HCT116 (cell line): ENCODE results near the gene FMO4. TPM values are rescaled to one million over a fixed set of nuclear protein-coding genes. Genes with fewer than 3 reads are reported as not detected.
"Not testable (repeated sequence)": the region's sequence is repeated elsewhere in the genome, so short reads cannot be mapped to it uniquely, and the experiment has no call there.

Experiments
- ATAC-seq: fragments of 200-7000 bp; cut with Tn5 transposase; 2 replicates; pipeline ENCODE4 v1.9.1; 2020; ENCODE audit warnings: mild to moderate bottlenecking, moderate library complexity
- BruUV-seq: library from RNA; stranded (reverse); fragments of 400-500 nt; replicated peaks from 2 replicates; lab custom pipeline; 2021; lab: Mats Ljungman, UMichigan
- CTCF ChIA-PET: fragments of 300-600 bp; sonication (Branson Sonifier 250); formaldehyde crosslinking; loops from one replicate; lab custom pipeline; 2021; ENCODE audit warnings: antibody characterized with exemption; lab: Charles Lee
- POLR2A ChIA-PET: fragments of 300-600, 350-600 bp; sonication (Branson Sonifier 250); formaldehyde crosslinking; loops from one replicate; lab custom pipeline; 2021; ENCODE audit warnings: antibody characterized with exemption; lab: Charles Lee
- RAD21 ChIA-PET, 2 experiments: fragments of 300-600 bp; sonication (Branson Sonifier 250); formaldehyde crosslinking; loops; one replicate each; lab custom pipeline; 2023; ENCODE audit warnings: low total read pairs in 2 of 2; ENCODE audit not compliant: uncharacterized antibody in 2 of 2, unreplicated experiment in 2 of 2, low non-redundant PET in 1 of 2; lab: Charles Lee
- DNase-seq: peaks from one replicate; pipeline ENCODE4 v3.0.0-alpha.2; 2010; ENCODE audit warnings: low read depth, low spot score
- H2AFZ ChIP-seq: fragments of 200-600 bp; shearing (Covaris generic), sonication (generic); 2 replicates; pipeline ENCODE4 v1.6.1; 2017; ENCODE audit warnings: low read depth, mixed run types, mixed read lengths, antibody characterized with exemption, low read length; ENCODE audit not compliant: poor library complexity, severe bottlenecking
- H3K27ac ChIP-seq: 2 replicates; pipeline ENCODE4 v1.5.1; 2012; ENCODE audit warnings: low read depth, low read length
- H3K27me3 ChIP-seq: fragments of 200-600 bp; sonication (generic); 2 replicates; pipeline ENCODE4 v1.6.1; 2016; ENCODE audit warnings: mixed run types, low read length, mixed read lengths; ENCODE audit not compliant: insufficient read depth
- H3K36me3 ChIP-seq, 2 experiments: fragments of 200-500 bp in 1 of 2; fragments of 200-600 bp in 1 of 2; sonication (Bioruptor generic) in 1 of 2; sonication (generic) in 1 of 2; 2 replicates each; pipeline versions ENCODE4 v1.5.1 to v1.6.1; 2014 to 2016; ENCODE audit warnings: low read length in 2 of 2, inconsistent platforms in 1 of 2, mixed read lengths in 1 of 2, mixed run types in 1 of 2; ENCODE audit not compliant: insufficient read depth in 2 of 2, control insufficient read depth in 1 of 2
- H3K4me1 ChIP-seq, 2 experiments: fragments of 200-600 bp in 1 of 2; sonication (generic) in 1 of 2; 2 replicates each; pipeline versions ENCODE4 v1.5.1 to v1.6.1; 2012 to 2017; ENCODE audit warnings: low read length in 2 of 2, inconsistent platforms in 1 of 2, mild to moderate bottlenecking in 1 of 2, mixed read lengths in 1 of 2, mixed run types in 1 of 2, moderate library complexity in 1 of 2; ENCODE audit not compliant: insufficient read depth in 2 of 2, control insufficient read depth in 1 of 2
- H3K4me2 ChIP-seq: fragments of 200-600 bp; sonication (generic); 2 replicates; pipeline ENCODE4 v1.6.1; 2017; ENCODE audit warnings: mixed run types, low read length, mixed read lengths
- H3K4me3 ChIP-seq, 2 experiments: fragments of 200-600 bp in 1 of 2; sonication (generic) in 1 of 2; replicated peaks in 1 of 2; 2 replicates each; pipeline ENCODE4 v1.5.1; 2011 to 2016; ENCODE audit warnings: low read length in 2 of 2, control low read depth in 1 of 2, low read depth in 1 of 2, mild to moderate bottlenecking in 1 of 2, mixed read lengths in 1 of 2, mixed run types in 1 of 2
- H3K79me2 ChIP-seq: fragments of 200-600 bp; sonication (generic); 2 replicates; pipeline ENCODE4 v1.6.1; 2017; ENCODE audit warnings: mild to moderate bottlenecking, mixed run types, low read length, moderate library complexity, mixed read lengths; ENCODE audit not compliant: insufficient read depth
- H3K9ac ChIP-seq: fragments of 200-600 bp; sonication (generic); 2 replicates; pipeline ENCODE4 v1.6.1; 2016; ENCODE audit warnings: low read length, mixed read lengths
- H3K9me2 ChIP-seq: fragments of 200-600 bp; sonication (generic), shearing (Covaris generic); 2 replicates; pipeline ENCODE4 v1.6.1; 2017; ENCODE audit warnings: mixed run types, mild to moderate bottlenecking, moderate library complexity; ENCODE audit not compliant: insufficient read depth
- H3K9me3 ChIP-seq, 2 experiments: fragments of 200-500 bp in 1 of 2; fragments of 200-600 bp in 1 of 2; sonication (Bioruptor generic) in 1 of 2; sonication (generic) in 1 of 2; 2 replicates each; pipeline ENCODE4 v1.6.1; 2014 to 2017; ENCODE audit warnings: low read length in 2 of 2, mixed read lengths in 2 of 2, inconsistent platforms in 1 of 2, low read depth in 1 of 2, mild to moderate bottlenecking in 1 of 2, mixed run types in 1 of 2, moderate library complexity in 1 of 2; ENCODE audit not compliant: control insufficient read depth in 1 of 2, insufficient read depth in 1 of 2
- H4K20me1 ChIP-seq: fragments of 200-600 bp; sonication (generic), shearing (Covaris generic); 2 replicates; pipeline ENCODE4 v1.6.1; 2017; ENCODE audit warnings: mixed run types, mild to moderate bottlenecking, moderate library complexity; ENCODE audit not compliant: insufficient read depth
- CEBPB ChIP-seq: IDR thresholded peaks from 2 replicates; pipeline ENCODE4 v1.6.1; 2012; ENCODE audit warnings: low read depth
- EZH2 ChIP-seq: fragments of 200-600 bp; sonication (generic); IDR thresholded peaks from 2 replicates; pipeline ENCODE4 v1.6.1; 2017; ENCODE audit warnings: antibody characterized with exemption, mixed run types
- EZH2phosphoT487 ChIP-seq: fragments of 200-600 bp; IDR thresholded peaks from 2 replicates; pipeline ENCODE4 v1.6.1; 2018; ENCODE audit warnings: antibody characterized with exemption, borderline replicate concordance
- POLR2A ChIP-seq: IDR thresholded peaks from 2 replicates; pipeline ENCODE4 v1.7.0; 2011; ENCODE audit warnings: borderline replicate concordance; ENCODE audit not compliant: insufficient read depth, insufficient read length; ENCODE audit errors: extremely low read depth
- RAD21 ChIP-seq: IDR thresholded peaks from 2 replicates; pipeline ENCODE4 v1.6.1; 2012; ENCODE audit warnings: low read depth, mild to moderate bottlenecking
- SP1 ChIP-seq: IDR thresholded peaks from 2 replicates; pipeline ENCODE4 v1.6.1; 2012; ENCODE audit warnings: low read depth
- ZFX ChIP-seq: fragments of 450-650 bp; IDR thresholded peaks from 2 replicates; pipeline ENCODE4 v1.6.1; 2017
- intact Hi-C: fragments of 100-400 bp; cut with micrococcal nuclease; formaldehyde crosslinking; loops from 2 replicates; pipeline ENCODE4 v1.10.0; 2022
- total RNA-seq: library from RNA; stranded (reverse); gene quantifications from one replicate; pipeline ENCODE4 v1.2.1, GENCODE V29; 2021; ENCODE audit not compliant: unreplicated experiment
- TF ChIP-seq, protein P1 (sequence below), 3 experiments: fragments of 200-600 bp in 1 of 3; sonication (generic) in 1 of 3; IDR thresholded peaks in 2 of 3; conservative IDR thresholded peaks in 1 of 3; 2 replicates each; pipeline ENCODE4 v1.5.1; 2012 to 2017; ENCODE audit warnings: low read depth in 2 of 3, low read length in 2 of 3, antibody characterized with exemption in 1 of 3, borderline replicate concordance in 1 of 3, control low read depth in 1 of 3, mild to moderate bottlenecking in 1 of 3, mixed read lengths in 1 of 3, mixed run types in 1 of 3, moderate library complexity in 1 of 3; ENCODE audit not compliant: insufficient read depth in 1 of 3

FMO4 gene
- total RNA-seq, 1 experiment from 2014 or later, result 1.4 TPM

- CTCF ChIA-PET, result interaction anchor here (0.8 to 1.3 kb wide), 4 partner anchors 21 to 393 kb away, joined by 3 to 4 read pairs (median 3); no protein-coding TSS in a partner anchor
- H3K9ac ChIP-seq, DNase-seq, H2AFZ ChIP-seq, H3K9me3 ChIP-seq, H3K9me2 ChIP-seq, ATAC-seq, intact Hi-C loops, H3K4me3 ChIP-seq, H3K36me3 ChIP-seq, BruUV-seq, H3K4me1 ChIP-seq, H3K79me2 ChIP-seq, H3K4me2 ChIP-seq, RAD21 ChIA-PET, H3K27me3 ChIP-seq, H3K27ac ChIP-seq, H4K20me1 ChIP-seq, POLR2A ChIA-PET: not testable (repeated sequence)
- TF ChIP-seq RAD21, result peak; percentile 20; the same call in 1 of the 2 replicates
- TF ChIP-seq, protein P1, sequence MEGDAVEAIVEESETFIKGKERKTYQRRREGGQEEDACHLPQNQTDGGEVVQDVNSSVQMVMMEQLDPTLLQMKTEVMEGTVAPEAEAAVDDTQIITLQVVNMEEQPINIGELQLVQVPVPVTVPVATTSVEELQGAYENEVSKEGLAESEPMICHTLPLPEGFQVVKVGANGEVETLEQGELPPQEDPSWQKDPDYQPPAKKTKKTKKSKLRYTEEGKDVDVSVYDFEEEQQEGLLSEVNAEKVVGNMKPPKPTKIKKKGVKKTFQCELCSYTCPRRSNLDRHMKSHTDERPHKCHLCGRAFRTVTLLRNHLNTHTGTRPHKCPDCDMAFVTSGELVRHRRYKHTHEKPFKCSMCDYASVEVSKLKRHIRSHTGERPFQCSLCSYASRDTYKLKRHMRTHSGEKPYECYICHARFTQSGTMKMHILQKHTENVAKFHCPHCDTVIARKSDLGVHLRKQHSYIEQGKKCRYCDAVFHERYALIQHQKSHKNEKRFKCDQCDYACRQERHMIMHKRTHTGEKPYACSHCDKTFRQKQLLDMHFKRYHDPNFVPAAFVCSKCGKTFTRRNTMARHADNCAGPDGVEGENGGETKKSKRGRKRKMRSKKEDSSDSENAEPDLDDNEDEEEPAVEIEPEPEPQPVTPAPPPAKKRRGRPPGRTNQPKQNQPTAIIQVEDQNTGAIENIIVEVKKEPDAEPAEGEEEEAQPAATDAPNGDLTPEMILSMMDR (IDR thresholded peaks at IDR 0.05 in 2 of 3, conservative IDR thresholded peaks at IDR 0.05 in 1 of 3; ENCODE audit: borderline replicate concordance in 1 of 3, insufficient read depth in 1 of 3, low read depth in 2 of 3, low read length in 2 of 3), result peak; percentile 12 to 32 (median 26); a peak in 4 of 6 replicates
These were observed 45.9 kb downstream of the FMO4 start for GRCh38 chr1:171359731-171360527.

DNA sequence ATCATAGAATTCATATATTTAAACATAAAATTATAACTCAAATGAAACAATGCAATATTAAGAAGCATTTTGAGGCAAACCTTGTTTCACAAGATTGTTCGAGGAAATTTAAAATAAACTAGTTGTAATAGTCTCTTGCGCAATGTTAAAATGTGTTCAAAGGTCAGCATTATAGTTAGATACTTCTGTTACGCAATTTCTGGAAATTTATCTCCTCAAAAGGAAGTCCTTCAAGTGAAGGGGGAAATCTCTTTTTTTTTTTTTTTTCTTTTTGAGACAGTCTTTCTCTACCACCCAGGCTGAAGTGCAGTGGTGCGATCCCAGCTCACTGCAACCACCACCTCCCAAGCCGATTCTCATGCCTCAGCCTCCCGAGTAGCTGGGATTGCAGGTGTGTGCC lies 52.1 kb downstream of the FMO4 start:
- no peaks in the 10 kb centered on the region for H3K27me3 ChIP-seq
- ChIA-PET RAD21 (no interaction called here), POLR2A (no interaction called here), CTCF (no interaction called here)
- H3K9me2 ChIP-seq, result no peaks in the 10 kb centered on the region
- H3K4me2 ChIP-seq, result no peak overlapping the region
- H2AFZ ChIP-seq, result no peak overlapping the region
- H3K36me3 ChIP-seq, result no peaks in the 10 kb centered on the region
- no peak for ATAC-seq
- H3K9ac ChIP-seq, result no peak overlapping the region
- H3K27ac ChIP-seq, result no peak overlapping the region
- no peaks in the 10 kb centered on the region for H3K9me3 ChIP-seq
- no peak for DNase-seq
- TF ChIP-seq SP1 (no peak), EZH2phosphoT487 (no peak), CEBPB (peak; percentile 52), POLR2A (no peak), EZH2 (no peak), ZFX (no peak)
- no TSS peak for BruUV-seq
- no peaks in the 10 kb centered on the region for H3K79me2 ChIP-seq
- no peak overlapping the region for H3K4me3 ChIP-seq
- H4K20me1 ChIP-seq, result no peaks in the 10 kb centered on the region
- H3K4me1 ChIP-seq, result no peaks in the 10 kb centered on the region
- intact Hi-C loops, result no loop called here
